ENCODE results near the gene SLC39A12.
"Not testable (repeated sequence)": the region's sequence is repeated elsewhere in the genome, so short reads cannot be mapped to it uniquely, and the experiment has no call there.

SLC39A12 gene

GRCh38 chr10:17950726-17951125 lies 992 bp upstream of the SLC39A12 start:
- ATAC-seq, result no peak
- peaks cover 0 to 7% of the 10 kb centered on the region in 2 donors for H3K9me3 Mint-ChIP-seq
- H3K4me3 Mint-ChIP-seq, result no peak overlapping the region
- no peaks in the 10 kb centered on the region for H3K27me3 Mint-ChIP-seq
- H3K27ac Mint-ChIP-seq, result no peak overlapping the region
- H3K4me1 Mint-ChIP-seq, result no peaks in the 10 kb centered on the region
- no peak for DNase-seq

GRCh38 chr10:17954372-17954771 lies 2.7 kb downstream of the SLC39A12 start:
- not testable (repeated sequence) for H3K9me3 Mint-ChIP-seq, H3K4me1 Mint-ChIP-seq, H3K27ac Mint-ChIP-seq, H3K4me3 Mint-ChIP-seq, ATAC-seq, DNase-seq, H3K27me3 Mint-ChIP-seq

DNA sequence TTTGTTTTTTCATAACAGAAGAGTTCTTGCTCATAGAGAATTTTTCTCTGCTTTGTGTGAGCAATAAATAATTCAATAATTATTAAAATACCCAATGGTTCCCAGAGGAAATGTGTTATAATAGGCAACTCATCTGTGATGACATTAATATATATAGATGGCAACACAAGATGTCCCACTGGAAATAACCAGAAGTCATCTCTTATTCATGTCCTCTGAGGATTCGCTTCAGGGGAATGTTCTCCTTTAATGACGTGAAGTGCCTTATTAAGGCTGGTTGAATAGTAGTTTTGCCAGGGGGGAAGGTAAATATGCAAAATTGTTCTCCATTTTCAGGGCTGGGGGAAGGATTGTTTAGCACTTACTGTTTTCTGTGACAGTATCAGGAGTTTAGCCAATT lies 3.1 kb downstream of the SLC39A12 start:
- Mint-ChIP-seq H3K9me3 (peaks cover 3 to 7% of the 10 kb centered on the region in 2 donors), H3K27ac (no peak overlapping the region), H3K4me3 (no peak overlapping the region), H3K4me1 (no peaks in the 10 kb centered on the region), H3K27me3 (no peaks in the 10 kb centered on the region)
- no peak for ATAC-seq
- no peak for DNase-seq

DNA sequence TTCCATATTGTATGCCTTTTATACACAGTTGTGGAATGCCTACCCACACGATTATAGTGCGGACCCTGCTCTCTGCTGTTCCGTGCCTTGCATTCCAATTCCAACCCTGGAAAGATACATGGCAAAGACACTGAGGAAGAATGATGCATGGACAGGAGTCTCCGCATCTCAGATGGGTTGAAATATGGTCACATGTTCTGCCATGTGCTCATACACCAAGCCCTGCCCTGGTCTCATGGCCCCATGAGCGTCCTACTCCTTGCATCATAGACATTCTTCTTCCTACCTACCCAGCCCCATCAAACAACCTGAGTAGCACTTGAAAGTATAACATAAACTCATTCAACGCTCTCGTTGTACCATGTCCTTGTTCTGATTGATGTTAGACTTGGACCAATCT lies 6.3 kb downstream of the SLC39A12 start:
- DNase-seq (no peak), ATAC-seq (no peak)
- Mint-ChIP-seq H3K4me3 (no peak overlapping the region), H3K9me3 (peaks cover 0 to 13% of the 10 kb centered on the region in 2 donors), H3K27me3 (no peaks in the 10 kb centered on the region), H3K4me1 (no peaks in the 10 kb centered on the region), H3K27ac (no peak overlapping the region)

GRCh38 chr10:17959870-17960269 lies 8.2 kb downstream of the SLC39A12 start:
- Mint-ChIP-seq H3K4me3 (no peak overlapping the region), H3K27me3 (no peaks in the 10 kb centered on the region), H3K4me1 (no peaks in the 10 kb centered on the region), H3K9me3 (peaks cover 0 to 20% of the 10 kb centered on the region in 2 donors), H3K27ac (no peak overlapping the region)
- ATAC-seq (no peak), DNase-seq (no peak)

GRCh38 chr10:17961551-17962422 lies 10.1 kb downstream of the SLC39A12 start:
- Mint-ChIP-seq H3K9me3 (peaks cover 0 to 20% of the 10 kb centered on the region in 2 donors), H3K27me3 (no peaks in the 10 kb centered on the region), H3K4me3 (no peak overlapping the region), H3K4me1 (no peaks in the 10 kb centered on the region), H3K27ac (no peak overlapping the region)
- ATAC-seq (no peak), DNase-seq (no peak)

- ATAC-seq, result no peak
- Mint-ChIP-seq H3K27me3 (no peaks in the 10 kb centered on the region), H3K9me3 (peaks cover 0 to 20% of the 10 kb centered on the region in 2 donors), H3K4me1 (no peaks in the 10 kb centered on the region), H3K4me3 (no peak overlapping the region), H3K27ac (no peak overlapping the region)
- DNase-seq, result no peak
These were observed 11.7 kb downstream of the SLC39A12 start for GRCh38 chr10:17963431-17963830.

DNA sequence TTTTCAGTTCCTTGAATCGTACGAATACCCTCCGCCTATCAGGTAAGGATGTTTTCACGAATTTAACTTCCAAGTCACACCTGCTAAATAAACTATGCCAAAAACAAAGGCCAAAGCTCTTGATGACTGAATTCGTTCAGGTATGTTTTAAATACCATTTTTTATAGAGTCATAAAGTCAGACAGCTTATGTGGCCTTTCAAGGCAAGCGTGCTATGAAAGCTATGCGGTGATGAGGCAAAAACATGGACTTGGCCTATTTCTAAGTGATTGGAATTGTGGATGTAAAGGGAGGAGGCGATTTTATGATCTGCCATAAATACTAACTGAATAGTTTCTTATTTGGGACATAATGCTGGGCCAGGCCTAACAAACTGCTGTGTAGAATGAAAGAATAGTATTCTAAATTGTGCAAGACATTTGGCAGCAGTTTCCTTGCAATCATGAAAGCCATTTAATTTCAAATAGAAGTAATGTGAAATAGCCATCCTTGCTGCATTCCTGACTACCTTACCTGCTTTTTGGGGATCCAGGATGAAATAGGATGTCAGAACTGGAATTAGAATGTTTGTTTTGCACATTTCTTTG lies 14.0 kb downstream of the SLC39A12 start:
- no peak for DNase-seq
- no peaks in the 10 kb centered on the region for H3K27me3 Mint-ChIP-seq

GRCh38 chr10:17974505-17974904 lies 22.8 kb downstream of the SLC39A12 start:
- no peaks in the 10 kb centered on the region for H3K4me1 Mint-ChIP-seq
- H3K9me3 Mint-ChIP-seq, result peaks cover 22 to 33% of the 10 kb centered on the region in 2 donors
- H3K4me3 Mint-ChIP-seq, result no peak overlapping the region
- no peak for ATAC-seq
- no peak for DNase-seq
- no peaks in the 10 kb centered on the region for H3K27me3 Mint-ChIP-seq
- no peak overlapping the region for H3K27ac Mint-ChIP-seq

More for the DNA sequence above, 14.0 kb downstream of the SLC39A12 start:
- ATAC-seq, result no peak
- Mint-ChIP-seq H3K4me3 (no peak overlapping the region), H3K27ac (no peak overlapping the region), H3K4me1 (no peaks in the 10 kb centered on the region), H3K9me3 (peaks cover 20 to 26% of the 10 kb centered on the region in 2 donors)

DNA sequence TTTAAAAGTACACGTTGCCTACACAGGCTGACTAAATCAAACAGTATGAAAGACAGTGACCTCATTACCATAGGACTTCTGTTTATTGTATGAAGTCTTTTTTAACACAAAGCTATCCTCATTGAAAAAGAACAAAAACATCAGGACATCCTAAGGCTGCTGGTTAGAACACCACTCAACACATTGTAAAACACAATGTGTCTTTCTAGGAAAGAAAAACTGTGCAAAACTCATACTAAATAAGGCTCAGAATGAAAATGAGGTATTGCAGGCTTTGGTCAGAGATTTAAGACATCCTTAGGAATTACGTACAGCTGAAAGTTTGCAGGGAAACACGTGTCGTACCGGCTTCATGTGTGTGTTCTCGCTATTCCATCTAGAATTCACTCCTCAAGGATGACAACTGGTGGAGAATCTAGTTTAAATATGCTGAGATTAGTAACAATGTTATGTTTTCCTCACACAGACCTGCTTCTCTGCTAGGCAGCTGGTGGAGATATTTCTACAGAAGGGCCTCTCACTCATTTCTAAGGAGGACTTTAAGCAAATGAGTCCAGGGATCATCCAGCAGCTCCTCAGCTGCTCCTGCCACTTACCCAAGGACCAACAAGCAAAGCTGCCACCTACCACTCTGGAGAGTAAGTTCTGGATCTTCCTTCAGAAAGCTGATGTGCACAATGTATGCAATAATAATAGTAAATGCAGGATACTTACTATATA lies 29.3 kb downstream of the SLC39A12 start:
- no peaks in the 10 kb centered on the region for H3K4me1 Mint-ChIP-seq
- no peaks in the 10 kb centered on the region for H3K27me3 Mint-ChIP-seq
- H3K27ac Mint-ChIP-seq, result no peak overlapping the region
- ATAC-seq (no peak), DNase-seq (no peak)
- peaks cover 0 to 5% of the 10 kb centered on the region in 2 donors for H3K9me3 Mint-ChIP-seq
- H3K4me3 Mint-ChIP-seq, result no peak overlapping the region

- no peak overlapping the region for H3K4me3 Mint-ChIP-seq
- no peaks in the 10 kb centered on the region for H3K27me3 Mint-ChIP-seq
- no peak overlapping the region for H3K27ac Mint-ChIP-seq
- ATAC-seq (no peak), DNase-seq (no peak)
- H3K4me1 Mint-ChIP-seq, result no peaks in the 10 kb centered on the region
- no peaks in the 10 kb centered on the region for H3K9me3 Mint-ChIP-seq
These were observed 30.2 kb downstream of the SLC39A12 start for GRCh38 chr10:17981766-17982380.

DNA sequence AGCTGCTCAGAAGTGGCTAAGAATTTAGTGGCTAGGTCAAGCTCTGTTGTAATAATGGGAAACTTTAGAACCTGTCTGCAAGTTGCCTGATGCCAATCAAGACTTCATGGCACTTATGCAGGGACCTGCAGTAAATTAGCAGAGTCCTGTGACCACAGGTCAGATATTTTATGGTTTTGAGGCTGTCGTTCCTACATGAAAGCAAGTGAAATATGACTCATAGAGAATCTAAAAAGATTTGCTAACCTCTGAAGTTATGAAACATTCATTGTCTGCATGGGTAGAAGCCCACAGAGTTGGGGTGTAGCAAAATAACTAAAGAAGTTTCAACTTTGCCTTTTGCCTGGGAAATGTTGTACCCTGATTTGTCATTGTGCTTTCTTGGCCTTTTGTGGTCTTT lies 32.3 kb downstream of the SLC39A12 start:
- Mint-ChIP-seq H3K9me3 (peaks cover 0 to 5% of the 10 kb centered on the region in 2 donors), H3K4me3 (no peak overlapping the region), H3K27me3 (no peaks in the 10 kb centered on the region), H3K27ac (no peak overlapping the region), H3K4me1 (no peaks in the 10 kb centered on the region)
- DNase-seq (no peak), ATAC-seq (no peak)

DNA sequence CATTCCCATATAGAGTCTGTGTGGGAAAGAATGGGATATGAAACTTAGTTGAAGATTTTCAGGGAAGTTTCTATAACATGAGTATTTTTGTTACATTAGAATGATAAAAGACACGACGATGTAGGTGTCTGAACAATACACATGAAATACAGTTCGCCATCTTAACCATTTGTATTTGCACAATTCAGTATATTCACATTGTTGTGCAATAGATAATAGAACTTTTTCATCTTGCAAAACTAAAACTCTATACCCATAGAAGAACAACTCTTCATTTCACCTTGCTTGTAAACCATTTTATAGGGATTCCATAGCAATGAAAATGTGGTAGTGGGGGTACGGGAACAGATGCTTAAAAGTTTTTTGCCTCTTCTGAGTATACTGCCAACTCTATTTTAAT lies 32.8 kb downstream of the SLC39A12 start:
- Mint-ChIP-seq H3K9me3 (peaks cover 0 to 5% of the 10 kb centered on the region in 2 donors), H3K27ac (no peak overlapping the region), H3K4me3 (no peak overlapping the region), H3K27me3 (no peaks in the 10 kb centered on the region), H3K4me1 (no peaks in the 10 kb centered on the region)
- ATAC-seq (no peak), DNase-seq (no peak)

GRCh38 chr10:17989908-17990767 lies 38.4 kb downstream of the SLC39A12 start:
- Mint-ChIP-seq H3K4me3 (no peak overlapping the region), H3K27me3 (no peaks in the 10 kb centered on the region), H3K9me3 (peaks cover 0 to 5% of the 10 kb centered on the region in 2 donors), H3K4me1 (no peaks in the 10 kb centered on the region), H3K27ac (no peak overlapping the region)
- ATAC-seq (no peak), DNase-seq (no peak)

DNA sequence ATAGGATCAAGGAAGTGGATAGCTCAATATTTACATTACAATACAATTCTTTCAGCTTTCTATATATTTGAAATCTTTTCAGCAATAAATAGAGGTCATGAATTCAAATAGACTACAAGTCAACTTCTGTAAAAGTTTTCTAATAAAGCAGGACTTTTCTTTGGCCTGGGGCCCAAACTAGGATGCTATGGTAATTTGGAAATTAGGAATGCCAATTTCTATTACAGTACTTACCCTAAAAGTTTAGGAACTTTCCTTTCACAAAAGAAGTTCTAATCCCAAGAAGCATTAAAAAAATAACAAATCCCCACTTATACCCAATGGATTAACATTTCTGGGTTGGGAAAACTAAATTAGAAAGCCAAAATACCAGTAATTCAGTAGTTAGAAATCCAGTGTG lies 40.5 kb downstream of the SLC39A12 start:
- Mint-ChIP-seq H3K4me3 (no peak overlapping the region), H3K27ac (no peak overlapping the region), H3K9me3 (peaks cover 0 to 5% of the 10 kb centered on the region in 2 donors), H3K4me1 (no peaks in the 10 kb centered on the region), H3K27me3 (no peaks in the 10 kb centered on the region)
- DNase-seq (no peak), ATAC-seq (no peak)

All from stimulated activated naive CD8-positive, alpha-beta T cell treated with anti-CD3 and anti-CD28 coated beads, Interleukin-15, amount 100 ng/mL, for 72 hours (primary cell).